Colonic mucosa (tissue), 4 donors: ENCODE results near the gene NOP9. TPM values are rescaled to one million over a fixed set of nuclear protein-coding genes. Genes with fewer than 3 reads are reported as not detected.

ENCODE experiments used
- DNase-seq: peaks from one replicate; pipeline ENCODE4 v3.0.0-alpha.2; 2020
- H3K27ac ChIP-seq: fragments of 200-600 bp; one replicate; pipeline ENCODE4 v1.8.0; 2021
- H3K27me3 ChIP-seq: fragments of 200-600 bp; one replicate; pipeline ENCODE4 v1.8.0; 2021
- H3K36me3 ChIP-seq: fragments of 200-600 bp; one replicate; pipeline ENCODE4 v1.8.0; 2021
- H3K4me1 ChIP-seq: fragments of 200-600 bp; one replicate; pipeline ENCODE4 v1.8.0; 2021; ENCODE audit warnings: mild to moderate bottlenecking
- H3K4me3 ChIP-seq: fragments of 200-600 bp; one replicate; pipeline ENCODE4 v1.8.0; 2021
- H3K9ac ChIP-seq, 2 donors: one replicate each; pipeline ENCODE4 v1.7.0; 2013; ENCODE audit warnings: control low read depth in 2 of 2, low read depth in 2 of 2, low read length in 2 of 2
- H3K9me3 ChIP-seq: fragments of 200-600 bp; one replicate; pipeline ENCODE4 v1.8.0; 2021
- intact Hi-C: fragments of 100-400 bp; cut with DNase I; formaldehyde crosslinking; loops from one replicate; pipeline ENCODE4 v1.14.1; 2022
- total RNA-seq, 2 donors: library from RNA; stranded (reverse); fragmentation: NEBNext Ultra II Directional in 1 of 2; extraction: Animal tissue kit (Norgen Biotek cat#: 25700) in 1 of 2; gene quantifications; one replicate each; pipeline ENCODE4 v1.2.1, GENCODE V29; 2021
- TF ChIP-seq, protein P1 (sequence below): fragments of 200-600 bp; IDR thresholded peaks from one replicate; pipeline ENCODE4 v1.8.0; 2022; ENCODE audit warnings: antibody characterized with exemption, mild to moderate bottlenecking
- donor health status: healthy.
- donor health status: DM: no; HTN: no; CAD: no.
- donor health status: DM: no; HTN: no; CAD: no.

The NOP9 gene
- total RNA-seq, 2 donors from 2014 or later = 23.8 to 49.8 TPM

DNA sequence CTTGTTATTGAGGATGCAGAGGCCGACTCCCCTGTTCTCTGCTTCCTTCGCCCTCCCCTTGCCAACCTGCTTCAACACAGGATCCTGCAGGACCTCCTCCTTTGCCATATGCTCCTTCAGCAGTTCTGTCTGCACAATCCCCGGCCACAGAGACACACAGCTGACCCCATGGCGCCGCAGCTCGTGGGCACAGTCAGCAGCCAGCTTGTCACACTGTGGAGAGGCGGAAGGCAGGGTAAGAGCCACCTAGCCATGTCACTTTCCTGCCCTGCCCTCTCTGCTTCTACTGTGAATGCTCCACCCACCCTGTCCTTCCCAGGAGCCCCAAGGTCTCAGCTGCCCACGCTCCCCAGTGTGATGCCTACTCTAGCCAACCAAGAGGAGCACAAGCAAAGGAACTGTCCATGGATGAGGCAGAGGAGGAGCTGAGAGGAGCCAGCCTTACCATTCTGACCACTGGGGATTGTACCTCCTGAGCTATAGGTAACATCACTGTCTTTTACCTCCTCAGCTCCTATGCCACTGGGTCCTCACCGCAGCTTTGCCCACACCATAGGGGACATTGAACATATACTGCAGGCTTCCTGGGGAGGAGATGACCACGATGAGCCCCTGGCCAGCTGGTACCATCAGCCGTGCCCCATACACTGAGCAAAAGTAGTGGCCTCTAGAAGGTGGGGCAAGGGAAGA lies 7.4 kb upstream of the NOP9 start:
- DNase-seq = no peak
- no peaks in the 10 kb centered on the region for H3K27me3 ChIP-seq
- peaks cover 7% of the 10 kb centered on the region for H3K4me1 ChIP-seq
- no peak overlapping the region for H3K27ac ChIP-seq
- TF ChIP-seq, protein P1, sequence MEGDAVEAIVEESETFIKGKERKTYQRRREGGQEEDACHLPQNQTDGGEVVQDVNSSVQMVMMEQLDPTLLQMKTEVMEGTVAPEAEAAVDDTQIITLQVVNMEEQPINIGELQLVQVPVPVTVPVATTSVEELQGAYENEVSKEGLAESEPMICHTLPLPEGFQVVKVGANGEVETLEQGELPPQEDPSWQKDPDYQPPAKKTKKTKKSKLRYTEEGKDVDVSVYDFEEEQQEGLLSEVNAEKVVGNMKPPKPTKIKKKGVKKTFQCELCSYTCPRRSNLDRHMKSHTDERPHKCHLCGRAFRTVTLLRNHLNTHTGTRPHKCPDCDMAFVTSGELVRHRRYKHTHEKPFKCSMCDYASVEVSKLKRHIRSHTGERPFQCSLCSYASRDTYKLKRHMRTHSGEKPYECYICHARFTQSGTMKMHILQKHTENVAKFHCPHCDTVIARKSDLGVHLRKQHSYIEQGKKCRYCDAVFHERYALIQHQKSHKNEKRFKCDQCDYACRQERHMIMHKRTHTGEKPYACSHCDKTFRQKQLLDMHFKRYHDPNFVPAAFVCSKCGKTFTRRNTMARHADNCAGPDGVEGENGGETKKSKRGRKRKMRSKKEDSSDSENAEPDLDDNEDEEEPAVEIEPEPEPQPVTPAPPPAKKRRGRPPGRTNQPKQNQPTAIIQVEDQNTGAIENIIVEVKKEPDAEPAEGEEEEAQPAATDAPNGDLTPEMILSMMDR = no peak
- intact Hi-C loops = loop anchor here (2.0 kb wide), 1 partner anchor 47 kb away; no protein-coding TSS in a partner anchor
- peaks cover 8% of the 10 kb centered on the region for H3K36me3 ChIP-seq
- H3K9me3 ChIP-seq = no peaks in the 10 kb centered on the region
- H3K4me3 ChIP-seq = no peak overlapping the region
- H3K9ac ChIP-seq = no peak overlapping the region

DNA sequence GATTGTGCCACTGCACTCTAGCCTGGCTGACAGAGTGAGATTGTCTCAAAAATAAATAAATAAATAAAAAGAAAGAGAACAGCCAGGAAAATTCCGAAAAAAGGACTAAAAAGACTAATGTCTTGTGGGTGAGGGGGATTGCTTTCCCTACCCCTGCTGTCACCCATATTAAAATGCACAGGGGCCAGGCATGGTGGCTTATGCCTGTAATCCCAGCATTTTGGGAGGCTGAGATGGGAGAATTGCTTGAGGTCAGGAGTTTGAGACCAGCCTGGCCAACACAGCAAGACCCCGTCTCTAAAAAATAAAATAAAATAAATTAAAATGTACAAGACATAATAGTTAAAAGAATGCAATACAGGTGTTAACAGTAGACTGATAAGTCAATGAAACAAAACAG lies 6.1 kb upstream of the NOP9 start:
- Histone ChIP-seq H3K36me3 (peaks cover 8% of the 10 kb centered on the region), H3K27ac (no peak overlapping the region), H3K9me3 (no peaks in the 10 kb centered on the region), H3K4me1 (peaks cover 7% of the 10 kb centered on the region), H3K27me3 (no peaks in the 10 kb centered on the region), H3K4me3 (no peak overlapping the region), H3K9ac (no peak overlapping the region)
- no peak for DNase-seq
- TF ChIP-seq, protein P1 = no peak
- intact Hi-C loops = loop anchor here (2.0 kb wide), 1 partner anchor 49 kb away; no protein-coding TSS in a partner anchor

DNA sequence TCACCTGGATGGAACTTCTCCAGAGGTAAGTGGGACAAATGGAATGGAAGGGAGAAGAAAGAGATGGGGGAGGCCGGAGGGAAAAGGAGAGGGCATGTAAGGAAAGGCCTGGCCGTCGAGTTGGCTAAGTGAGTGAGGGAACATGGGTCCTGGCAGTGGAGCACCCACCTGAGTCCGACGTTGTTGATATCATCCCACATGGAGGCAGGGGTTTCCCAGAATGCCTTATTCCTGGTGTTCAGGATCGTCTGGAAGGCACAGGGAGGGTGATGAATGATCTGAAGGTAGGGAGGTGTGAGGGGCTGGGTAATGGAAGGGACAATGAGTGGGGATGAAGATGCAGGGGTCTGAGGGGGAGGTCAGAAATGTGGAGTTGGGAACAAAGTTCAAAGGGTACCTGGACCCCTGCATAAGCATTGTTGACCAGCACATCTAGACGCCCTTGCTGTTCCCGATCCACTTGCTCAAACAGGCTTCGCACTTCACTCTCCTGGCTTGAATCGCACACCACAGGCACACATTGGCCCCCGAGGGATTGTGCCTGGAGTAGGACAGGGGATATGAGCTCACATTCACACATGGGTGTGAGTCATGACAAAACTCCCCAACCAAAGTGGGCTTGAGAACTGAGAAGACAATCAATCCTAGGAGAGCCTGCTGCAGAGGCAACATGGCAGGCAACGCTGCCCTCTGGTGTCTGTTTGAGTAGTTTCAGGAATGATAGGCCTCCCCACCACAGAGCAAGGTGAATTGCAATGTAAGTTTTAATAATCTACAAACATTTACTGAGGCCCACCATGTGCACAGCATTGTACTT lies 3.1 kb upstream of the NOP9 start:
- Histone ChIP-seq H3K4me3 (no peak overlapping the region), H3K27ac (no peak overlapping the region), H3K9me3 (no peaks in the 10 kb centered on the region), H3K36me3 (peaks cover 8% of the 10 kb centered on the region), H3K9ac (no peak overlapping the region), H3K27me3 (no peaks in the 10 kb centered on the region), H3K4me1 (peaks cover 13% of the 10 kb centered on the region)
- TF ChIP-seq, protein P1 = peak; percentile 68
- DNase-seq = peak; percentile 66
- intact Hi-C loops = no loop called here

DNA sequence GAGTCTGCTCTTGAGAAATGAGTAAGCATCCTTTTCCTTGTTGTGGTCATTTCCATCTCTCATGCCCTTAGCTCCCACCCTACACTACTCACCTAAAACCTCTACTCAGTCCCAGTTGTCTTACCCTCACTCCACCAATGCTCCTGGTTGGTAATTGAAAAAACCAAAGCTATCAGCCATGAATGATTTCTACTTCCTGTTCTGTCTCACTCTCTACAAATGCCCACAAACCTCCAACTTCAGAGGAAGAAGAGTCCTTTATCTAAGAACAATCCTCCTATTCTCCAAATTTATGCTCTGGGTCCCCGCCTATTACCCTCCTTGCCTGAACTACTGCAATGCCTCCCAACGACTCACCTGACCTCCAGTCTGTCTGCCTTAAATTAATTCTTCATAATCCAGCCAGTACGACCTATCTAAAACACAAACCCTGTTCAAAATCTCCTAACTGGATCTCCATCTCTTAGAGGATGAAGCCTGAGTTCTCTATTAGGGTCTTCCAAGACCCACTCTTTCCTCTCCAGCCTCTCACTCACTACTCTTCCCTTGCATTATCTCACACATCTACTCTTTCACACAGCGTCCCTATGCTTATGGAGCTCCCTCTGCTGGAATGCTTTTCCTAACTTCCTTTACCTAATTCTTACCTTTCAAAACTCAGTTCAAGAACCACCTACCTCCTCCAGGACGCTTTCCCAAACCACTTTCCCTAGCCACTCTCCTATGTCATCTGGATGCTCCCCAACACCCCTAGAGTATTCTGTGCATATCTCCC lies 2.3 kb upstream of the NOP9 start:
- Histone ChIP-seq H3K36me3 (peaks cover 12% of the 10 kb centered on the region), H3K27ac (no peak overlapping the region), H3K9ac (no peak overlapping the region), H3K27me3 (no peaks in the 10 kb centered on the region), H3K4me1 (peaks cover 13% of the 10 kb centered on the region), H3K4me3 (no peak overlapping the region), H3K9me3 (no peaks in the 10 kb centered on the region)
- DNase-seq = no peak
- TF ChIP-seq, protein P1 = peak; percentile 42
- intact Hi-C loops = no loop called here

DNA sequence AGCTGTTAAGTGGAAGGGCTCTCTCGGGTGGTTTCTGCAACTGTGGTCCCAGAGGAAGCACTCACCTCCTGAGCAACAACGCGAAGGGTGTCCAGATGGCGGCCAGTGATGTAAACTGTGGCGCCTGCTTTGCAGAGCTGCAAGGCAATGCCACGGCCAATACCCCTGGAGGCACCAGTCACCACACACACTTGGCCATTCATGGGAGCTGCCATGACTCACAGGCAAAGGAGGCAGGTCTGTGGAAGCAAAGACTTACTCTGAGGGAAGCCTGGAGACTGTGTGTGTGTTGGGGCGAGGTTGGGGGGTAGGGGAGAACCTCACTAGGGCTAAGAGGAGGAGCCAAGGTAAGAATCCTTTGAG lies 777 bp upstream of the NOP9 start:
- no peaks in the 10 kb centered on the region for H3K27me3 ChIP-seq
- peak overlapping the region; percentile 92 for H3K4me3 ChIP-seq
- peak overlapping the region; percentile 89 to 95 for H3K9ac ChIP-seq
- DNase-seq = peak; percentile 42
- H3K4me1 ChIP-seq = peaks cover 13% of the 10 kb centered on the region
- TF ChIP-seq, protein P1 = no peak
- intact Hi-C loops = no loop called here
- peak overlapping the region; percentile 88 for H3K27ac ChIP-seq
- H3K9me3 ChIP-seq = no peaks in the 10 kb centered on the region
- H3K36me3 ChIP-seq = peaks cover 14% of the 10 kb centered on the region
